ENCODE data around the gene CFAP69. TPM values are rescaled to one million over a fixed set of nuclear protein-coding genes. Genes with fewer than 3 reads are reported as not detected.
A peak's percentile ranks its signal among the peaks of the same experiment; 100 is the strongest.

CFAP69 gene
- polyA plus RNA-seq, 1 donor from 2014 or later = 6.2 TPM

- no peaks in the 10 kb centered on the region for H3K36me3 ChIP-seq (ENCODE audit: insufficient read depth, low read length)
These were observed 34.0 kb upstream of the CFAP69 start for GRCh38 chr7:90210981-90211380.

GRCh38 chr7:90211391-90212148 is 33.4 kb upstream of the CFAP69 start, which contains the start of gene STEAP2:
STEAP2 (plus strand) TSS chr7:90211740; CDS start chr7:90225083, 13,343 bp downstream.
- H3K4me2 ChIP-seq (ENCODE audit: low read length) = peak within 1 kb of the TSS; percentile 89
- no peaks in the 10 kb centered on the region for H3K36me3 ChIP-seq (ENCODE audit: insufficient read depth, low read length)
- H3K9me3 ChIP-seq (ENCODE audit: low read length) = no peaks in the 10 kb centered on the region
- H3K4me3 ChIP-seq (ENCODE audit: low read length) = peak within 1 kb of the TSS; percentile 80
- H3K9ac ChIP-seq (ENCODE audit: low read length) = peak within 1 kb of the TSS; percentile 73
- H3F3A ChIP-seq (ENCODE audit: insufficient read depth, low read length, poor library complexity, severe bottlenecking) = no peaks in the 10 kb centered on the region
- no peaks in the 10 kb centered on the region for H3K9me2 ChIP-seq (ENCODE audit: insufficient read depth, low read length)
- H3K27me3 ChIP-seq (ENCODE audit: insufficient read depth, low read depth, low read length) = peaks cover 5% of the 10 kb centered on the region
- no peaks in the 10 kb centered on the region for H4K20me1 ChIP-seq (ENCODE audit: insufficient read depth)
- H3K79me2 ChIP-seq (replicated peaks; ENCODE audit: insufficient read depth, low read length) = no peaks in the 10 kb centered on the region
- H2AFZ ChIP-seq (ENCODE audit: low read depth, low read length) = peak within 1 kb of the TSS; percentile 62
- peak within 1 kb of the TSS; percentile 35 for H3K27ac ChIP-seq (ENCODE audit: low read length)
- TF ChIP-seq TAF1 (IDR thresholded peaks at IDR 0.05; ENCODE audit: low read depth) (no peak), POLR2AphosphoS5 (IDR thresholded peaks at IDR 0.05) (peak; percentile 50), RAD21 (conservative IDR thresholded peaks at IDR 0.05) (peak; percentile 44), EZH2 (IDR thresholded peaks at IDR 0.05; ENCODE audit: borderline replicate concordance, insufficient read depth, low read length, poor library complexity, severe bottlenecking) (no peak), REST (IDR thresholded peaks at IDR 0.05; ENCODE audit: borderline replicate concordance) (peak; percentile 9)

More at GRCh38 chr7:90210981-90211380, 34.0 kb upstream of the CFAP69 start:
- TF ChIP-seq TAF1 (IDR thresholded peaks at IDR 0.05; ENCODE audit: low read depth) = no peak
- TF ChIP-seq REST (IDR thresholded peaks at IDR 0.05; ENCODE audit: borderline replicate concordance) = no peak
- TF ChIP-seq EZH2 (IDR thresholded peaks at IDR 0.05; ENCODE audit: borderline replicate concordance, insufficient read depth, low read length, poor library complexity, severe bottlenecking) = no peak
- TF ChIP-seq POLR2AphosphoS5 (IDR thresholded peaks at IDR 0.05) = no peak
- no peak for TF ChIP-seq RAD21 (conservative IDR thresholded peaks at IDR 0.05)
- TF ChIP-seq CTCF (IDR thresholded peaks at IDR 0.05; ENCODE audit: poor library complexity, severe bottlenecking) = no peak
- no peak for TF ChIP-seq EP300 (conservative IDR thresholded peaks at IDR 0.05; ENCODE audit: poor library complexity, severe bottlenecking)
- TF ChIP-seq SMC3 (conservative IDR thresholded peaks at IDR 0.05; ENCODE audit: poor library complexity) = no peak
- Histone ChIP-seq H3K79me2 (replicated peaks; ENCODE audit: insufficient read depth, low read length) (no peaks in the 10 kb centered on the region), H3K9me2 (ENCODE audit: insufficient read depth, low read length) (no peaks in the 10 kb centered on the region), H3K9me3 (ENCODE audit: low read length) (no peaks in the 10 kb centered on the region), H3K4me2 (ENCODE audit: low read length) (peak overlapping the region; percentile 89), H3K27me3 (ENCODE audit: insufficient read depth, low read depth, low read length) (peaks cover 5% of the 10 kb centered on the region), H3F3A (ENCODE audit: insufficient read depth, low read length, poor library complexity, severe bottlenecking) (no peaks in the 10 kb centered on the region), H2AFZ (ENCODE audit: low read depth, low read length) (peak overlapping the region; percentile 41), H4K20me1 (ENCODE audit: insufficient read depth) (no peaks in the 10 kb centered on the region), H3K9ac (ENCODE audit: low read length) (peak overlapping the region; percentile 73), H3K27ac (ENCODE audit: low read length) (peak overlapping the region; percentile 35), H3K4me3 (ENCODE audit: low read length) (peak overlapping the region; percentile 80)
